ENCODE measurements around the gene TRAPPC5. TPM values are rescaled to one million over a fixed set of nuclear protein-coding genes. Genes with fewer than 3 reads are reported as not detected.
A peak's percentile ranks its signal among the peaks of the same experiment; 100 is the strongest.

Gene TRAPPC5
- total RNA-seq, 1 experiment from 2014 or later, result 77.4 TPM

DNA sequence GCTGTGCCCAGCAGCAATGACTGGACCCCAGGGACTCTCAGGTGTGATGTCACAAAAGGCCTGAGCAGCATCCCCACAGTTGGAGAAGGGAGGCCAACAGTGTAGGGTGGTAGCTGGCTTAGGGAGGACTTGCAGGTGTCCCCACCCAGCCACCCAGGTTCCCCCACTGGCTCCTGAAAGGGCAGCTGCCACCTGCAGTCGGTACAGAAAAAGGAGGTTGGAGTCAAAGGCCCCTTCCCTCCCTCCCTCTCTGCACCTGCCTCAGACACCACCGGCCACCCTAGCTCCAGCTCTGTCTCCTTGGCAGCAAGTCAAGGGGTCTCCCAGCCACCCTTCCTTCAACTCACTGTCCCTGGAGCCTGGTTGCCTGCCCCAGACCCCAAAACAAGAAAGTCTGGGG is 46.9 kb upstream of the TRAPPC5 start, which contains the start of gene PCP2:
TSS of gene PCP2 (minus strand) at position 22 of the 400 bp plus-strand sequence. CDS start 262 bp downstream, outside the sequence.
- H4K20me1 ChIP-seq (ENCODE audit: control insufficient read depth, insufficient read depth, insufficient read length), result no peaks in the 10 kb centered on the region
- H3K27me3 ChIP-seq (ENCODE audit: insufficient read depth, low read length), result peaks cover 16% of the 10 kb centered on the region; the same call in 1 of the 2 replicates
- no peak within 1 kb of the TSS for H3K18ac ChIP-seq (ENCODE audit: insufficient read length, low read depth, low read length)
- no peak within 1 kb of the TSS for H2AFZ ChIP-seq (ENCODE audit: low read length)
- H2BK120ac ChIP-seq (ENCODE audit: low read depth, low read length, poor library complexity, severe bottlenecking), result no peak within 1 kb of the TSS
- H2AK5ac ChIP-seq (ENCODE audit: insufficient read length, low read length), result no peak within 1 kb of the TSS
- no peak within 1 kb of the TSS for H3K23ac ChIP-seq (ENCODE audit: insufficient read length, low read depth, low read length)
- no peak within 1 kb of the TSS for H2BK5ac ChIP-seq (ENCODE audit: insufficient read length, low read length)
- no peak within 1 kb of the TSS for H2BK20ac ChIP-seq (ENCODE audit: low read depth, low read length, poor library complexity, severe bottlenecking)
- no peak within 1 kb of the TSS for H3K9ac ChIP-seq (ENCODE audit: extremely low read depth, insufficient read length, low read length)
- Mint-ChIP-seq H3K9me3 (no peaks in the 10 kb centered on the region; a peak in 1 of 5 replicates), H3K27ac (no peak within 1 kb of the TSS), H3K4me1 (peaks cover 9 to 24% of the 10 kb centered on the region in 2 experiments), H3K36me3 (ENCODE audit: insufficient read depth in 1 of 3, low read depth in 3 of 3) (peaks cover 0 to 8% (median 7%) of the 10 kb centered on the region in 3 experiments; a peak in 4 of 7 replicates), H3K4me3 (peak within 1 kb of the TSS in 1 of 2 experiments; percentile 38; a peak in 2 of 5 replicates), H3K27me3 (ENCODE audit: low read depth) (peaks cover 30% of the 10 kb centered on the region)
- no peak within 1 kb of the TSS for H2BK12ac ChIP-seq (ENCODE audit: insufficient read length, low read depth, low read length)
- H3K4ac ChIP-seq (ENCODE audit: low read depth, low read length), result no peak within 1 kb of the TSS
- no peak within 1 kb of the TSS for H3K56ac ChIP-seq (ENCODE audit: insufficient read length, low read depth, low read length)
- no peak within 1 kb of the TSS for H4K8ac ChIP-seq (replicated peaks; ENCODE audit: insufficient read length, low read depth, low read length)
- no peak within 1 kb of the TSS for H3K27ac ChIP-seq (ENCODE audit: insufficient read length, low read depth, low read length)
- WGBS (ENCODE audit: extremely low coverage, insufficient read length, low lambda C conversion rate), result no CpG with 5 or more reads among the region's 2 CpGs
- H4K5ac ChIP-seq (ENCODE audit: insufficient read length, low read depth, low read length), result no peak within 1 kb of the TSS
- peaks cover 12% of the 10 kb centered on the region for H3K23me2 ChIP-seq (ENCODE audit: insufficient read length, low read depth, low read length, poor library complexity, severe bottlenecking)
- H3T11ph ChIP-seq (ENCODE audit: low read length), result no peak within 1 kb of the TSS
- H3K9me3 ChIP-seq (ENCODE audit: control insufficient read depth, low read depth, low read length), result no peaks in the 10 kb centered on the region
- DNase-seq, result no peak
- no peak within 1 kb of the TSS for H3K14ac ChIP-seq (ENCODE audit: insufficient read depth, low read length)
- TF ChIP-seq CTCF (conservative IDR thresholded peaks at IDR 0.05), result no peak
- peaks cover 5% of the 10 kb centered on the region for H3K79me1 ChIP-seq (ENCODE audit: insufficient read depth, low read depth, low read length, poor library complexity, severe bottlenecking)
- no peak within 1 kb of the TSS for H3K4me2 ChIP-seq (ENCODE audit: insufficient read depth, insufficient read length, low read length)
- H3K4me1 ChIP-seq (ENCODE audit: insufficient read depth, low read length), result no peaks in the 10 kb centered on the region
- no peak within 1 kb of the TSS for H4K91ac ChIP-seq (ENCODE audit: insufficient read length, low read depth, low read length)
- peaks cover 13% of the 10 kb centered on the region; the same call in 1 of the 2 replicates for H3K79me2 ChIP-seq (ENCODE audit: insufficient read depth, low read length)
- H2BK15ac ChIP-seq (ENCODE audit: low read depth, low read length), result no peak within 1 kb of the TSS

Measured in H9 (cell line).